Measurements from ENCODE around the gene ZNF536.

Gene ZNF536

GRCh38 chr19:30556230-30556711 lies 184.1 kb downstream of the ZNF536 start:
- peak in 34 of 56 donors; percentile 13 to 88 (median 38) for DNase-seq

- DNase-seq = no peak
Measured at GRCh38 chr19:30557212-30557611, 185.0 kb downstream of the ZNF536 start.

DNA sequence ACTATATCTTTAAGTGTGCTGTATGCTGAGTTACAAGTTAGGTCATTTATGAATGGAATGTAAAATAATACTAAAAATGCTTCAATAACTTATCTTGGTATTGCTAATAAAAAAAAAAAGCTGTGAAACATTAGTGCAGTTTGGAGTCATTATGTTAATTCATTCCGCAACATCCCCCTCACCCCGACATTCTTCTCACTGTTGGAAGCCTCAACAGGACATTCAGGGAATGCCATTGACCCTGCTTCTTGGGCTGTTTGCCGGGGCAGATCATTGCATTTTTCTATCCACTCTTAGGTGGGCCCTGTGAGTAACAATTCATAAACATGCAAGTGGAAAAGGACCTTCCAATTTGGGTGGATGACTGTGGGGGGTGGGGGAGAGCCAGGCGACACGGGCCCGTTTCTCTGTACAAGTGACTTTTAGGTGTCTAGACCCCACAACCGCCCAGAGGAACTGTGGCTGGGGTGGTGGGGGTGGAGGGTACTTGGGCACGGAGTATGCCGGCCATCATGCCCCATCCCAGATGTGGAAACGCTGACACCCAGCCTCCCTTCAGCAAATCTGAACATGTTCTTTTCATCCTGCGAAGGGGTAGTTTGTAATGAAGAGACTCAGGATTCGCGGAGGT lies 185.9 kb downstream of the ZNF536 start:
- DNase-seq = no peak

DNA sequence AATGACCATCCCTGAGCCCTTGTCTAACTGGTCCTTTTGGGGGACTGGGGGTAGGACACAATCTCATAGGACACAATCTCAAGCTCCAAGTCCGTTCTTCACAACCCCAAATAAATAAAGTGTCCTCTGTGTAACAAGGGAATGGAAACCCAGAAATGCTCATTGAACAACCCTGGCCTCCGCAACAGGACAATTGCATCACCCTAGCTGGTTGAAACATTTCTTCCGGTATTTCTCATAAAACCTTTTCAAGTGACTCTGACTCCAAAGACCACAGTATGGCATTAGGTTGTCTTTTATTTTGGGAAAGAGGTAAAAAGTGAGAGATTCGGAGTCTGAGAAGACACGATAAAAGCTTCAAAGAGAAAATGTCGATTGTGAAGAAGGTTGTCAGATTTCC lies 186.6 kb downstream of the ZNF536 start:
- DNase-seq = no peak

GRCh38 chr19:30559446-30559845 lies 187.3 kb downstream of the ZNF536 start:
- DNase-seq = no peak

- DNase-seq = no peak
Measured at GRCh38 chr19:30562981-30563380, 190.8 kb downstream of the ZNF536 start.

DNA sequence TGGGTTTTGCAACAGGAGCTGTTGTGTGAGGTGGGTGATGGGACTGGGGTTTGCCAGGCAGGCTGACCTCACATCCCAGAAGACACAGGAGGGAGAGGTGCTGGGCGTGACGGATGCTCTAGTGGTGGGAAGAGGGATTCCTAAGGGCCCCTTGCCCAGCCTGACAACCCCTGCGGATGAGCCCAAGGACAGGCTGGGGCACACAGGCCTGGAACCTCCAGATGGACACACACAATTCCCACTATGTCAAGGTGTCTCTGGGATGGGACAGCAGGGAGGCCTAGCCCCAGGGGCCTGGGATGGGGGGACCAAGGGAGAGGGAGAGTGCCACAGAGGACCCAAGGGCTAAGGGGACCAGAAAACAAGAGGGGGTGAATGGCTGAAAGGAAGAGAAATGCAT lies 191.5 kb downstream of the ZNF536 start:
- no peak for DNase-seq

GRCh38 chr19:30564551-30565011 lies 192.4 kb downstream of the ZNF536 start:
- peak in 27 of 56 donors; percentile 11 to 67 (median 41) for DNase-seq

- DNase-seq = no peak
Measured at GRCh38 chr19:30565636-30566035, 193.5 kb downstream of the ZNF536 start.

DNA sequence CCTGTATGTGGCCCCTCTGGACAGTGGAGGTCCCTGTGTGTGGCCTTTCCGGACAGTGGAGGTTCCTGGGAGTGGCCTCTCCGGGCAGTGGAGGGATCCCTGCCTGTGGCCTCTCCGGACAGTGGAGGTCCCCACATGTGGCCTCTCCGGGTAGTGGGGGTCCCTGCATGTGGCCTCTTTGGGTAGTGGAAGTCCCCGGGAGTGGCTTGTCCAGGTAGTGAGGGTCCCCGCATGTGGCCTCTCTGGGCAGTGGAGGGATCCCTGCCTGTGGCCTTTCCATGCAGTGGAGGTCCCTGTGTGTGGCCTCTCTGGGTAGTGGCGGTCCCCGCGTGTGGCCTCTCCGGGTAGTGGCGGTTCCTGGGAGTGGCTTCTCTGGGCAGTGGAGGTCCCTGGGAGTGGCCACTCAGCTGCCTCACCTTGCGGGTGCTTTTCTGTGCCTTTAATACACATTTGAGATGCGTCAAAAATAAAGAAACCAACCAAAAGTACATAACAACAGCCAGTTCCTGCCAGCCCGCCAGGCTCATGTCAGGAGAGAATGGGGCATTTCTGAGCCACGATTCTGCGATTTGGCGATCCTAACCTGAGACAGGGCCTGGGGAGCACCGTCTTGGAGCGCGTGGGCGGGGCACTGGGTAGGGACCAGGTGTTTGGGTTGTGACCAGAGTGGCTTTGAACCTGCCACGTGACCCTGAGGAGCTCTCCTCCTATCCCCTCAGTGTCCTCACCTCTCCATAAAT lies 194.7 kb downstream of the ZNF536 start:
- no peak for DNase-seq

DNA sequence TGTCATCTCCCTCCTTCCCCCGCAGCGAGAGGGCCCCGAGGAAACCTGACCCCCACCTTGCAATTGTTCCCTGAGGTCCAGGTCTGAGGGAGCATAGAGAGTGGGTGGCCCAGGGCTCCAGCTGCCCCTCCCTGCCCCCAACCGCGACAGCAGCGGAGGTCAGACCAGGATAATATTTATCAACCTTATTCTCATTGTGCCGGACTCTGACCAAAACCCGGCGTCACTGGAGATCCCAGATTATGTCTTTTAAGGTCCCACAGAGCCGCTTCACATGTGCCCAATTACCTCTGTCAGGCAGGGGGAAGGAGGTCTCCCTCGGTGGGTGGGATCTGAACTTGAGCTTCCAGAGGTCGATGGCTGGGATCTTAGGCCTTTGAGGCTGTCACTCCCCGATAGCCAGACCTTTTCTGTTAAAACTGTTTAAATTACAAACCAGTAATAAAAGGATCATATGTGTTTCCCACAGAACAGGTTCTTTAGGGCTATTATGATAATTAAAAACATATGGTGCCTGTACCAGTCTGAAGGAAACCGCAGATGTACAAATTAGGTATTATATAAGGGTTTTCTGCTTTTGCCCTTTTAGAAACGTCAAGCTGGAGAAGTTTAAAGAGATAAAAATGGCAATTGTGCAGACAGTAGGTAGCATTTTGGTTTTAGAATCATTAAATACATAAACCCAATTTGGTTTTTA lies 195.5 kb downstream of the ZNF536 start:
- DNase-seq = peak in 1 of 56 donors; percentile 24

DNA sequence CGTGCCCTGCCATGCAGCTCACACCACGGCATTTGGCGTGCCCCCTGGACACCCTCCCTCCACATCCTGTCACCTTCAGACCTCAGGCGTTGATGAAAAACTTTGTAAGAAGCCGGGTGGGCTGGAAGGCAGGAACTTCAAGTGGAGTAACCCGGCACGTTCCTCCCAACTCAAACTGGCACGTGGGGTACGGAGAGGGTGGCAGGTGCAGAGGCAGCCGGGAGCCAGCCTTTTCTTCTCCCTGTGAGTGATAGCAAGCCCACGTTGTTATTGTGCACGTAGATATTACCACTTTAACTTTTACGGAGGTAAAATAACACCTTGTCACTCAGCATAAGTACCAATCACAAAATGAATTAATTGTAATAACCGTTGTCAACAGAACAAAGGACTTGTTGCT lies 198.0 kb downstream of the ZNF536 start:
- DNase-seq = no peak

DNA sequence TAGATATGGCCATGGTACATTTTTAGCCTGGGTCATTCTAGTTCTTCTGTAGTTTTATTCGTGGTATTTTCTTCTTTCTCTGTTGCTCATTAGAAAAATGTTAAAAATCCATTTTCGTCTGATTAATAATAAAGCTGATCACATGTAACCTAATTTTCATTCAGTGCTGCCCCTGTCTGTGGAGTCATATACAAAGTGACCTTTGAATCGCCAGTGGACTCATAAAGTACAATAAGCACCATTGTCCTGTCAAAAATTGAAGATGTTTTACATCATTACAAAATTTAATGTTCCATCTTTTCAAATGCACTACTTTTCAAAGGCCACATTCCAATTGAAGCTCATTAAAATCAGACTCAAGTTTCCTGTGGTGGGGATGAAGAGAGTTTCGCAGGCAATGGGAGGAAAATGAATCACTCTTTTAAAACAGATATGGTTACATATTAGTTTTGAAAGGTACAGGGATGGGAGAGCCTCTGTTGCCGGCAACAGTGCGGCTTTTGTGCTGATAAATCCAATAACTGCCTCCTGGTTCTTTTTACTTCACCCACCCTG lies 205.4 kb downstream of the ZNF536 start:
- no peak for DNase-seq

DNA sequence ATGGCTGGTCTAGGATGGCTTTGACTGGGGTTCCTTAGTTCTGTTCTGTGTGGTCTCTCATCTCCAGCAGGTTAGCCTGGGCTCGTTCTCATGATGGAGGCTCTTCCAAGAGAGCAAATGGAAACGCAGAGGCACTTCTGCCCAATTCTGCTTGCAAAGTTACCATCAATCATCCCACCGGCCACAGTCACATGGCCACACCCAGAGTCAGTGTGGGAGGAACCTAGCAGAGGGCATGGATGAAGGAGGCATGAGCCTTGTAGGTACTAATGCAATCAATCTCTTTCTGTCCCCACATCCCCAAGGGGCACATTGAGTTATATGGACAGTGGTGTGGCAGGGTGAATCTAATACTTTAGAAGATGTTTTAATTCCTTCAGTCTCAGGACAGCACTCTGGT lies 207.2 kb downstream of the ZNF536 start:
- no peak for DNase-seq

DNA sequence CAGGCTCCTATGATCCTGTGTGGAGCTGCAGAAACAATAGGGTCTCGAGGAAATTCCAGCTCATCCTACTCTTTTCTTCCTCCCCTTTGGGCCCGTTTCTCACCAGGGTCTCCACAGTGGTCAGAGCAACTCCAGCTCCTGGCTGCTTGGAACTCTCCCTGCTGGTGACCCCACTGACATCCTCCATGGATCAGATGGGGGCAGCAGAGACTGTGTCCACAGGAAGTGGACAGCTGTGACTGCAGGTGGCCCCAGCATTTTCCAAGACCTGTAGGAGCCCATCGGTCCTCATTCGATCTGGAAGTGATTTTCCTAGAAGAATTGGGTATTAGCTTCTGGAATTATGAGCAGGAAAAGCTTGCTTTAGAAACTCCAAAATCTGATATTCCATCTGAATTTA lies 208.5 kb downstream of the ZNF536 start:
- DNase-seq = peak in 5 of 56 donors; percentile 9 to 38 (median 17)

DNA sequence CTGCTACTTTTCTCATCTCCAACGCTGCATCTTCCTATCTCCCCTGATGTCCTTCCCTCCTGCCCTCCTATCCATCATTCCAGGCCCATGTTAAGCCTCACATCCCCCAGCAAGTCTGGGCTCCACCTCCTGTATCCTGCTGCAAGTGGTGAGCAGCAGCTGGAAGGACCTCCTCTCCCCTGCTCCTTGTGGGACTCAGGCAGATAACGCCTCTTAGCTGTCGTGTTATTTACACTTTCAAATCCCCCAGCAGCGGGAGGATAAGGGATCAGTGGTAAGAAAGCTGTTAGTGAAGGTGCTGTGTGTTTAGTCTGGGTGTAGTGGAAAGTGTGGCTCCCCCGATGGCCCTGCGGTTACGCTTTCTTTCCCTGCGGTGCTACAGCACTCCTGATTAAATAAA lies 211.9 kb downstream of the ZNF536 start:
- DNase-seq = no peak

GRCh38 chr19:30587869-30588268 lies 215.7 kb downstream of the ZNF536 start:
- peak in 20 of 56 donors; percentile 5 to 56 (median 32) for DNase-seq

GRCh38 chr19:30590596-30591229 lies 218.5 kb downstream of the ZNF536 start:
- DNase-seq = peak in 27 of 56 donors; percentile 8 to 81 (median 37)

DNA sequence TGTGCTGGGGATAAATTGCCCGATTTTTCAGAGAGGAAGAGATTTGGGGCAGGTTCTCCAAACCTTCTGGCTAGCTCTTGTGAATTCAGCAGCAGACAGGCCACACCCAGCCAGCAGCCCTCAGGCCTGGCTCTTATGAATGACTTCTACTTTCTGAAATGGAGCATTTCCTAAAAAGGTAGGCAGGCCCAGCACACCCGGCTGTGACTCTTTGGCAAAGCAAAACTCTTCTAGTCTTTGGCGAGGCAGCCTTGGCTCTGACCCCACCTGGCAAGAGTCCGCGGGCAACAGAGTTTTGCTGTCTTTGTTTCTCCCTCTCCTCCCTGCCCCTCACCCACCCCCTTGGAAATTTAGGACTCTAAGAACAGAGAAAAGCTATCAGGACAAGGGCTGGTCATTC lies 221.2 kb downstream of the ZNF536 start:
- DNase-seq = peak in 16 of 56 donors; percentile 9 to 68 (median 30)

DNA sequence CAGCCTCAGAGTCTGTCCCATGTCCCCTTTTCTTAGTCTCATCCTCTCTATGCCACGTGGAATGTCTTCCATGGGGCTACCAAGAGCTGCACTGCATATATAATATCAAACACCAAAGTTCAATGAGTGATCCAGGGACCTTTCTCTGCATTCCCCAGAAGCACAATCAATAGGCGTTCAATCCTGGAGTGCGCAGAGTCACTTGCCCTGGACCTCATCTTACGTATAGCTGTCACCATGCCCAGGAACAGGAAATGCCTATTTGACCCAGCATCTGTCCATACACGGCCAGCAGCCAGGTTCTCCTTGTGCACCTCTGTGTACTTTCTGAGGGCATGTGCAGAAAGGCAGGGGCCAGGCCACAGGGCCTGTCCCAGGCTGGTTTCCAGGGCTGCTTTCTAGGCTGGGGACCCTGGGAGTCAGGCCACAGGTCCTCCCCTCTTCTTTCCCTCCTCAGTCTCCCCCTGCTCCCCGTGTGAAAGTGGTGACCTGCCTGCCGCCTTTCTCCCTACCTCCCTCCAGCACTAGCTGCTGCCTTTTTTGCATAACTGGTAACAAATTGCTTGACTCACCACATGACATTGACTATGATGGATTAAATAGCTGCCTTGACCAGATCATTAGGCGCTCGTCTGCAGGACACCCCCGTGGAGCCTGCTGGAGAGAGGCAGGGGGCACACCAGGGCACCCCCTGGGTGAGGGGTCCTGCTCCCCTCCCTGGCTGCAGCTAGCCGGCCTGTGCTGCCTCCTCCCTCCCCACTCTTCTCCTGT lies 222.0 kb downstream of the ZNF536 start:
- DNase-seq = no peak
